NCI-H748 (cell line): ENCODE data around the gene SLC13A1.
A peak's percentile ranks its signal among the peaks of the same experiment; 100 is the strongest.
"Not testable (repeated sequence)": the region's sequence is repeated elsewhere in the genome, so short reads cannot be mapped to it uniquely, and the experiment has no call there.

Experiments
- DNase-seq: peaks from one replicate; lab custom pipeline; 2025; ENCODE audit not compliant: unreplicated experiment; lab: John Stamatoyannopoulos, UW

SLC13A1 gene

GRCh38 chr7:123199883-123200282 is at the start of gene SLC13A1:
SLC13A1 (minus strand) TSS chr7:123199969; CDS start chr7:123199946, 23 bp downstream.
- no peak for DNase-seq

- DNase-seq, result no peak
Observed at GRCh38 chr7:123244768-123245167, 45.0 kb upstream of the SLC13A1 start.

GRCh38 chr7:123242467-123243092 is 42.8 kb upstream of the SLC13A1 start:
- peak; percentile 64 for DNase-seq

- DNase-seq, result peak; percentile 84
Observed at GRCh38 chr7:123241809-123242208, 42.0 kb upstream of the SLC13A1 start.

- DNase-seq, result no peak
Observed at GRCh38 chr7:123231021-123232000, 31.5 kb upstream of the SLC13A1 start.

- no peak for DNase-seq
Observed at GRCh38 chr7:123230603-123231002, 30.8 kb upstream of the SLC13A1 start.

- no peak for DNase-seq
Observed at GRCh38 chr7:123230147-123230546, 30.4 kb upstream of the SLC13A1 start.

GRCh38 chr7:123229426-123229825 is 29.7 kb upstream of the SLC13A1 start:
- DNase-seq, result no peak

GRCh38 chr7:123227666-123228065 is 27.9 kb upstream of the SLC13A1 start:
- not testable (repeated sequence) for DNase-seq

GRCh38 chr7:123220396-123220795 is 20.6 kb upstream of the SLC13A1 start:
- no peak for DNase-seq

GRCh38 chr7:123218866-123219265 is 19.1 kb upstream of the SLC13A1 start:
- no peak for DNase-seq

GRCh38 chr7:123216825-123217224 is 17.1 kb upstream of the SLC13A1 start:
- no peak for DNase-seq

- DNase-seq, result no peak
Observed at GRCh38 chr7:123215350-123215749, 15.6 kb upstream of the SLC13A1 start.

GRCh38 chr7:123211545-123211944 is 11.8 kb upstream of the SLC13A1 start:
- DNase-seq, result no peak

- DNase-seq, result no peak
Observed at GRCh38 chr7:123210986-123211385, 11.2 kb upstream of the SLC13A1 start.

- DNase-seq, result no peak
Observed at GRCh38 chr7:123209786-123210185, 10.0 kb upstream of the SLC13A1 start.

GRCh38 chr7:123208793-123209192 is 9.0 kb upstream of the SLC13A1 start:
- DNase-seq, result peak; percentile 34

- no peak for DNase-seq
Observed at GRCh38 chr7:123204206-123204835, 4.6 kb upstream of the SLC13A1 start.

- DNase-seq, result no peak
Observed at GRCh38 chr7:123201901-123202300, 2.1 kb upstream of the SLC13A1 start.

GRCh38 chr7:123198668-123199652 is 809 bp downstream of the SLC13A1 start:
- no peak for DNase-seq
